ENCODE measurements around the gene SYNE1.
"Not testable (repeated sequence)": the region's sequence is repeated elsewhere in the genome, so short reads cannot be mapped to it uniquely, and the experiment has no call there.

The SYNE1 gene

GRCh38 chr6:152563177-152563576 lies 74.0 kb downstream of the SYNE1 start:
- DNase-seq = no peak

GRCh38 chr6:152558798-152559197 lies 78.4 kb downstream of the SYNE1 start:
- not testable (repeated sequence) for DNase-seq

GRCh38 chr6:152557502-152557901 lies 79.7 kb downstream of the SYNE1 start:
- no peak for DNase-seq

GRCh38 chr6:152554851-152555250 lies 82.3 kb downstream of the SYNE1 start:
- no peak for DNase-seq

- peak; percentile 64 for DNase-seq
These were observed 84.4 kb downstream of the SYNE1 start for GRCh38 chr6:152552616-152553209.

GRCh38 chr6:152543519-152543918 lies 93.6 kb downstream of the SYNE1 start:
- no peak for DNase-seq

GRCh38 chr6:152540381-152540780 lies 96.8 kb downstream of the SYNE1 start:
- no peak for DNase-seq

GRCh38 chr6:152534541-152534940 lies 102.6 kb downstream of the SYNE1 start:
- no peak for DNase-seq

GRCh38 chr6:152532556-152533422 lies 104.4 kb downstream of the SYNE1 start:
- DNase-seq = no peak

- DNase-seq = no peak
These were observed 105.5 kb downstream of the SYNE1 start for GRCh38 chr6:152531659-152532058.

GRCh38 chr6:152529369-152529768 lies 107.8 kb downstream of the SYNE1 start:
- peak; percentile 4 for DNase-seq

GRCh38 chr6:152514120-152514519 lies 123.0 kb downstream of the SYNE1 start:
- DNase-seq = not testable (repeated sequence)

- DNase-seq = no peak
These were observed 127.2 kb downstream of the SYNE1 start for GRCh38 chr6:152509916-152510315.

- DNase-seq = no peak
These were observed 128.7 kb downstream of the SYNE1 start for GRCh38 chr6:152508477-152508876.

- no peak for DNase-seq
These were observed 133.6 kb downstream of the SYNE1 start for GRCh38 chr6:152503546-152503945.

- DNase-seq = no peak
These were observed 134.6 kb downstream of the SYNE1 start for GRCh38 chr6:152502421-152503188.

GRCh38 chr6:152499931-152500330 lies 137.2 kb downstream of the SYNE1 start:
- DNase-seq = peak; percentile 75

- DNase-seq = no peak
These were observed 140.4 kb downstream of the SYNE1 start for GRCh38 chr6:152496731-152497130.

GRCh38 chr6:152495456-152495855 lies 141.7 kb downstream of the SYNE1 start:
- DNase-seq = not testable (repeated sequence)

- DNase-seq = peak; percentile 50
These were observed 144.9 kb downstream of the SYNE1 start for GRCh38 chr6:152492281-152492680.

GRCh38 chr6:152491501-152491900 lies 145.7 kb downstream of the SYNE1 start:
- peak; percentile 81 for DNase-seq

GRCh38 chr6:152490971-152491378 lies 146.2 kb downstream of the SYNE1 start:
- peak; percentile 86 for DNase-seq

- no peak for DNase-seq
These were observed 152.4 kb downstream of the SYNE1 start for GRCh38 chr6:152484806-152485205.
